ENCODE data around the gene ZSWIM4. TPM values are rescaled to one million over a fixed set of nuclear protein-coding genes. Genes with fewer than 3 reads are reported as not detected.

Gene ZSWIM4
- total and polyA plus RNA-seq, 2 of the 4 experiments (the other 2 are of a cell fraction) = 2.2 to 6.2 TPM

DNA sequence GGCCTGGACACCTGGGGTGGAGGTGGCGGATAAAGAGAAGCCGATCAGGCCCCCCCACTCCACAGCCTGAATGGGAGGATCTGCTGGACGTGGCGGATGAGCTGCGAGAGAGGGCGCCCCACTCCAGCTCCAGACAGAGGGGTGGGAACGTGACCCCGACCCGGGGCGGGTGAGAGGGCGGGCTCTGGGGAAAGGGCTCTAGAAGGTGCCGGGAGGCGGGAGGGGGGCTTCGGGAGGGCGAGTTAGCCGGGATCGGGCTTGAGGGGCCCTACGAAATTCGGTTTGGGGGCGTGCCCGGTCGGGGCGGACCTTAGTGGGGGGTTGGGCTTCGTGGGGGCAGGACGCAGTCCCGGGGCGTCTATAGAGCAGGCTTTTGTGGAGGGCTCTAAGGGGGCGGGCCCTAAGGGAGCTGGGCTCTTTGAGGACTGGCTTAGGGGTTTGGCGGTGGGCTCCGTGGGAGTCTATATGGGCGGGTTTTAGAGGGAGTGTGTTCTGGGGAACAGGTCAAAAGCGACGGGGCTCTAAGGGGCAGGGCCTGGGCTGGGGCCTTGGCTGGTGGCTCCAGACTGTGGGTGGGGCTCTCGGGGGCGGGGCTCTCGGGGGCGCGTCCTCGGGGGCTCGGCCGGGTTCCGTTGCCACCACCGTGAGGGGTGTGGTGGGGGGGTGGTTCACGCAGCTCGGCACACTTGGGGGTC is 77.6 kb downstream of the ZSWIM4 start:
- Histone ChIP-seq H2BK15ac (ENCODE audit: low read depth, low read length) (no peak overlapping the region), H3K14ac (replicated peaks; ENCODE audit: low read depth, low read length) (no peak overlapping the region), H4K5ac (ENCODE audit: low read depth, low read length) (no peak overlapping the region), H3K56ac (ENCODE audit: extremely low read depth, insufficient read depth, low read length) (no peak overlapping the region), H2AK5ac (ENCODE audit: low read depth, low read length) (no peak overlapping the region), H3K18ac (ENCODE audit: low read depth, low read length) (no peak overlapping the region; the same call in 1 of the 2 replicates), H3K9me3 (ENCODE audit: control insufficient read depth, insufficient read depth, low read length) (no peaks in the 10 kb centered on the region), H3K9ac (ENCODE audit: low read depth, low read length) (no peak overlapping the region), H3K9me1 (ENCODE audit: insufficient read depth, low read length) (0 out of 2 replicates have a peak, but pooled peaks cover 6% of the 10 kb centered on the region), H3K4me3 (ENCODE audit: insufficient read depth, low read depth, low read length) (no peak overlapping the region), H3K4me1 (ENCODE audit: control insufficient read depth, insufficient read depth, low read length) (no peaks in the 10 kb centered on the region; the same call in 1 of the 2 replicates), H2BK120ac (ENCODE audit: low read depth, low read length) (no peak overlapping the region), H3K4me2 (ENCODE audit: low read depth, low read length) (no peak overlapping the region; the same call in 1 of the 2 replicates), H3K36me3 (ENCODE audit: control insufficient read depth, insufficient read depth, low read length) (no peaks in the 10 kb centered on the region), H2BK5ac (ENCODE audit: low read depth, low read length, poor library complexity, severe bottlenecking) (no peak overlapping the region), H4K8ac (ENCODE audit: low read depth in 2 of 2, low read length in 2 of 2) (no peak overlapping the region; a peak in 1 of 4 replicates), H3K79me1 (ENCODE audit: low read depth in 1 of 2, low read length in 2 of 2) (0 out of 4 replicates have a peak, but pooled peaks cover 0 to 11% of the 10 kb centered on the region in 2 experiments), H2BK20ac (ENCODE audit: low read depth, low read length) (no peak overlapping the region), H3K23ac (ENCODE audit: low read depth, low read length) (no peak overlapping the region), H4K91ac (ENCODE audit: insufficient read depth, low read depth, low read length) (no peak overlapping the region), H3K4ac (ENCODE audit: low read depth, low read length) (no peak overlapping the region), H3K27me3 (ENCODE audit: control insufficient read depth, insufficient read depth, low read length) (no peaks in the 10 kb centered on the region), H2AK9ac (replicated peaks; ENCODE audit: low read depth, low read length, poor library complexity) (peak overlapping the region; percentile 55), H3K27ac (ENCODE audit: insufficient read depth, low read length) (no peak overlapping the region), H4K20me1 (ENCODE audit: insufficient read depth, low read length) (no peaks in the 10 kb centered on the region), H2AFZ (replicated peaks; ENCODE audit: low read length, poor library complexity) (peak overlapping the region; percentile 86)
- peak; percentile 44 for ATAC-seq (ENCODE audit: low read depth)
- CTCF ChIA-PET = no interaction called here
- TF ChIP-seq RCOR1 (IDR thresholded peaks at IDR 0.05; ENCODE audit: insufficient replicate concordance, low read length) (no peak), BHLHE40 (IDR thresholded peaks at IDR 0.05; ENCODE audit: low read depth, low read length) (no peak), MAZ (IDR thresholded peaks at IDR 0.05; ENCODE audit: borderline replicate concordance, low read depth, low read length) (no peak), MAFK (IDR thresholded peaks at IDR 0.05; ENCODE audit: low read depth, low read length) (no peak), RFX5 (IDR thresholded peaks at IDR 0.05; ENCODE audit: low read depth, low read length) (no peak), MXI1 (IDR thresholded peaks at IDR 0.05; ENCODE audit: borderline replicate concordance, low read depth, low read length) (no peak), CEBPB (IDR thresholded peaks at IDR 0.05; ENCODE audit: low read depth, low read length) (no peak), SMC3 (IDR thresholded peaks at IDR 0.05; ENCODE audit: low read depth, low read length) (no peak), FOS (IDR thresholded peaks at IDR 0.05; ENCODE audit: low read depth, low read length) (no peak), RAD21 (IDR thresholded peaks at IDR 0.05; ENCODE audit: low read length) (no peak), POLR2A (IDR thresholded peaks at IDR 0.05; ENCODE audit: low read depth, low read length) (no peak), NFE2L2 (IDR thresholded peaks at IDR 0.05; ENCODE audit: low read depth, low read length) (no peak)
- TF ChIP-seq, protein P1, sequence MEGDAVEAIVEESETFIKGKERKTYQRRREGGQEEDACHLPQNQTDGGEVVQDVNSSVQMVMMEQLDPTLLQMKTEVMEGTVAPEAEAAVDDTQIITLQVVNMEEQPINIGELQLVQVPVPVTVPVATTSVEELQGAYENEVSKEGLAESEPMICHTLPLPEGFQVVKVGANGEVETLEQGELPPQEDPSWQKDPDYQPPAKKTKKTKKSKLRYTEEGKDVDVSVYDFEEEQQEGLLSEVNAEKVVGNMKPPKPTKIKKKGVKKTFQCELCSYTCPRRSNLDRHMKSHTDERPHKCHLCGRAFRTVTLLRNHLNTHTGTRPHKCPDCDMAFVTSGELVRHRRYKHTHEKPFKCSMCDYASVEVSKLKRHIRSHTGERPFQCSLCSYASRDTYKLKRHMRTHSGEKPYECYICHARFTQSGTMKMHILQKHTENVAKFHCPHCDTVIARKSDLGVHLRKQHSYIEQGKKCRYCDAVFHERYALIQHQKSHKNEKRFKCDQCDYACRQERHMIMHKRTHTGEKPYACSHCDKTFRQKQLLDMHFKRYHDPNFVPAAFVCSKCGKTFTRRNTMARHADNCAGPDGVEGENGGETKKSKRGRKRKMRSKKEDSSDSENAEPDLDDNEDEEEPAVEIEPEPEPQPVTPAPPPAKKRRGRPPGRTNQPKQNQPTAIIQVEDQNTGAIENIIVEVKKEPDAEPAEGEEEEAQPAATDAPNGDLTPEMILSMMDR (conservative IDR thresholded peaks at IDR 0.05; ENCODE audit: low read depth, low read length) = no peak
- TF ChIP-seq, protein P2, sequence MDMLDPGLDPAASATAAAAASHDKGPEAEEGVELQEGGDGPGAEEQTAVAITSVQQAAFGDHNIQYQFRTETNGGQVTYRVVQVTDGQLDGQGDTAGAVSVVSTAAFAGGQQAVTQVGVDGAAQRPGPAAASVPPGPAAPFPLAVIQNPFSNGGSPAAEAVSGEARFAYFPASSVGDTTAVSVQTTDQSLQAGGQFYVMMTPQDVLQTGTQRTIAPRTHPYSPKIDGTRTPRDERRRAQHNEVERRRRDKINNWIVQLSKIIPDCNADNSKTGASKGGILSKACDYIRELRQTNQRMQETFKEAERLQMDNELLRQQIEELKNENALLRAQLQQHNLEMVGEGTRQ (IDR thresholded peaks at IDR 0.05; ENCODE audit: low read depth, low read length) = no peak
- TF ChIP-seq, protein P3, sequence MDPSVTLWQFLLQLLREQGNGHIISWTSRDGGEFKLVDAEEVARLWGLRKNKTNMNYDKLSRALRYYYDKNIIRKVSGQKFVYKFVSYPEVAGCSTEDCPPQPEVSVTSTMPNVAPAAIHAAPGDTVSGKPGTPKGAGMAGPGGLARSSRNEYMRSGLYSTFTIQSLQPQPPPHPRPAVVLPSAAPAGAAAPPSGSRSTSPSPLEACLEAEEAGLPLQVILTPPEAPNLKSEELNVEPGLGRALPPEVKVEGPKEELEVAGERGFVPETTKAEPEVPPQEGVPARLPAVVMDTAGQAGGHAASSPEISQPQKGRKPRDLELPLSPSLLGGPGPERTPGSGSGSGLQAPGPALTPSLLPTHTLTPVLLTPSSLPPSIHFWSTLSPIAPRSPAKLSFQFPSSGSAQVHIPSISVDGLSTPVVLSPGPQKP (IDR thresholded peaks at IDR 0.05; ENCODE audit: borderline replicate concordance, low read depth, low read length) = no peak
- in situ Hi-C loops (cut with MboI; ENCODE audit: low sequenced_read_pairs) = loop anchor here (25.0 kb wide), 1 partner anchor 586 kb away; no protein-coding TSS in a partner anchor
- no peak for DNase-seq
- BruUV-seq (replicated peaks) = no TSS peak
- WGBS, 2 experiments (ENCODE audit: extremely low coverage in 2 of 2, insufficient read length in 1 of 2) = 44% methylated on average over 5 of the region's 45 CpGs; no CpG with 5 or more reads in 1 of the 2 experiments
- intact Hi-C loops (cut with micrococcal nuclease) = no loop called here
- dilution Hi-C loops (cut with HindIII; ENCODE audit: low sequenced_read_pairs, unreplicated experiment) = no loop called here
- POLR2A ChIA-PET (ENCODE audit: unreplicated experiment) = no interaction called here
